ENCODE data around the gene NME2.

- TF ChIP-seq POLR2A (IDR thresholded peaks at IDR 0.05; ENCODE audit: low read depth, low read length) (no peak), BRCA1 (IDR thresholded peaks at IDR 0.05; ENCODE audit: low read depth, low read length) (no peak), CTCF (IDR thresholded peaks at IDR 0.05 in 2 of 3, conservative IDR thresholded peaks at IDR 0.05 in 1 of 3; ENCODE audit: control insufficient read depth in 2 of 3, extremely low read depth in 1 of 3, insufficient read depth in 1 of 3, low read depth in 3 of 3, low read length in 3 of 3) (no peak), ZBTB11 (CRISPR knock-in tag; IDR thresholded peaks at IDR 0.05) (no peak), CEBPZ (IDR thresholded peaks at IDR 0.05; ENCODE audit: low read depth, low read length) (no peak)
Measured at GRCh38 chr17:51200846-51201245, 34.6 kb downstream of the NME2 start.

Data from GM12878 (cell line).